Measurements from ENCODE around the gene CALHM4.
A peak's percentile ranks its signal among the peaks of the same experiment; 100 is the strongest.
"Not testable (repeated sequence)": the region's sequence is repeated elsewhere in the genome, so short reads cannot be mapped to it uniquely, and the experiment has no call there.

Gene CALHM4

GRCh38 chr6:116578335-116578734 lies 24.8 kb downstream of the CALHM4 start:
- no peak for DNase-seq

GRCh38 chr6:116579143-116579542 lies 25.6 kb downstream of the CALHM4 start:
- no peak for DNase-seq

GRCh38 chr6:116580198-116580597 lies 26.6 kb downstream of the CALHM4 start:
- DNase-seq = no peak

- no peak for DNase-seq
Measured at GRCh38 chr6:116586276-116586675, 32.7 kb downstream of the CALHM4 start.

- DNase-seq = no peak
Measured at GRCh38 chr6:116586738-116587137, 33.2 kb downstream of the CALHM4 start.

GRCh38 chr6:116595247-116595646 lies 41.7 kb downstream of the CALHM4 start:
- no peak for DNase-seq

- DNase-seq = peak in 1 of 2 experiments; percentile 16
Measured at GRCh38 chr6:116596815-116597214, 43.3 kb downstream of the CALHM4 start.

GRCh38 chr6:116603916-116604315 lies 50.4 kb downstream of the CALHM4 start:
- DNase-seq = not testable (repeated sequence)

GRCh38 chr6:116604868-116605267 lies 51.3 kb downstream of the CALHM4 start:
- DNase-seq = not testable (repeated sequence)

GRCh38 chr6:116605935-116606334 lies 52.4 kb downstream of the CALHM4 start:
- DNase-seq = no peak

Measured in AML-193 (cell line).